Tibial artery (tissue), 4 donors: ENCODE measurements around the gene NDUFA7.
A peak's percentile ranks its signal among the peaks of the same experiment; 100 is the strongest.

ENCODE experiments used
- DNase-seq, 2 donors: peaks; one replicate each; pipeline ENCODE4 v3.0.0-alpha.2; 2019
- H3K27ac ChIP-seq, 2 donors: fragments of 200-600 bp; sonication (generic) in 1 of 2; 1 replicate in 1 of 2; 2 replicates in 1 of 2; pipeline ENCODE4 v1.5.1; 2018 to 2019; ENCODE audit warnings: mild to moderate bottlenecking in 1 of 2
- H3K27me3 ChIP-seq, 2 donors: fragments of 200-600 bp; sonication (generic) in 1 of 2; one replicate each; pipeline versions ENCODE4 v1.5.1 to v1.6.0; 2016 to 2019
- H3K36me3 ChIP-seq, 3 donors: fragments of 200-600 bp; sonication (generic) in 2 of 3; one replicate each; pipeline ENCODE4 v1.5.1; 2016 to 2019; ENCODE audit warnings: mild to moderate bottlenecking in 2 of 3
- H3K4me1 ChIP-seq, 4 donors: fragments of 200-600 bp; sonication (generic) in 2 of 4; 1 replicate in 3 of 4; 2 replicates in 1 of 4; pipeline ENCODE4 v1.5.1; 2016 to 2019
- H3K4me3 ChIP-seq, 2 donors: fragments of 200-600 bp; sonication (generic) in 1 of 2; 1 replicate in 1 of 2; 2 replicates in 1 of 2; pipeline ENCODE4 v1.5.1; 2018 to 2019; ENCODE audit warnings: mild to moderate bottlenecking in 2 of 2
- H3K9me3 ChIP-seq, 3 donors: fragments of 200-600 bp; sonication (generic) in 1 of 3; one replicate each; pipeline ENCODE4 v1.5.1; 2016 to 2019
- intact Hi-C: fragments of 100-400 bp; cut with DNase I; formaldehyde crosslinking; loops from one replicate; pipeline ENCODE4 v1.15.0; 2023; ENCODE audit warnings: low total_unique reads
- TF ChIP-seq, protein P1 (sequence below), 2 experiments: fragments of 200-600 bp in 1 of 2; fragments of 450-650 bp in 1 of 2; IDR thresholded peaks; one replicate each; pipeline ENCODE4 v1.5.1; 2017 to 2019; ENCODE audit warnings: antibody characterized with exemption in 2 of 2, mild to moderate bottlenecking in 1 of 2, moderate library complexity in 1 of 2

Gene NDUFA7

DNA sequence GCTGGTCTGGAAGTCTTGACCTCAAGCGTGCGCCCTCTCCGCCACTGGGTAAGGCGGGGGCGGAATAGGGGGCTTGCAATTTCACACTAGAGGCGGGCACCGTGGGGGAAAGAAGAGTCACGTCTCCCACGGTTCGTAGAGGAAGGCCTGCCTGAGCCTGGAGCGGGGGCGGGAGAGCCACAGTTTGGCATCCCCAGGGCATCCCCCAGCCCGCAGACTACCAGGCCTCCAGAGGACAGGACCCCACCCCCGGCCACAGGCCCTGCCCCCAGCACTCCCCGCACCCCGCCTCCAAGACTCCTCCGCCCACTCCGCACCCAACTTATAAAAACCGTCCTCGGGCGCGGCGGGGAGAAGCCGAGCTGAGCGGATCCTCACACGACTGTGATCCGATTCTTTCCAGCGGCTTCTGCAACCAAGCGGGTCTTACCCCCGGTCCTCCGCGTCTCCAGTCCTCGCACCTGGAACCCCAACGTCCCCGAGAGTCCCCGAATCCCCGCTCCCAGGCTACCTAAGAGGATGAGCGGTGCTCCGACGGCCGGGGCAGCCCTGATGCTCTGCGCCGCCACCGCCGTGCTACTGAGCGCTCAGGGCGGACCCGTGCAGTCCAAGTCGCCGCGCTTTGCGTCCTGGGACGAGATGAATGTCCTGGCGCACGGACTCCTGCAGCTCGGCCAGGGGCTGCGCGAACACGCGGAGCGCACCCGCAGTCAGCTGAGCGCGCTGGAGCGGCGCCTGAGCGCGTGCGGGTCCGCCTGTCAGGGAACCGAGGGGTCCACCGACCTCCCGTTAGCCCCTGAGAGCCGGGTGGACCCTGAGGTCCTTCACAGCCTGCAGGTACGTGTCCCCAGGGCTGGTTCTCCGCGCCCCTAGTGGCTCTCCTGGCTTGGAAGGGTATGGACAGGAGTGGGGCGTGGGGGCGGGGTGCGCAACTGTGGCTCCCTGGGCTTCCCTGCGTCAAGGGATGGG, 42.9 kb upstream of the NDUFA7 start, which contains the start of gene ANGPTL4:
Gene ANGPTL4 (plus strand): TSS at position 353 of the 969 bp plus-strand sequence. CDS start 167 bp downstream, at position 520.
- Histone ChIP-seq H3K9me3 (no peaks in the 10 kb centered on the region), H3K27ac (peak within 1 kb of the TSS; percentile 73 to 86), H3K36me3 (no peaks in the 10 kb centered on the region), H3K4me3 (peak within 1 kb of the TSS; percentile 51 to 56), H3K27me3 (no peaks in the 10 kb centered on the region), H3K4me1 (peaks cover 8 to 74% (median 50%) of the 10 kb centered on the region in 4 donors)
- peak; percentile 74 to 87 for DNase-seq
- intact Hi-C loops, result loop anchor here (2.0 kb wide), 1 partner anchor 27 kb away; the partner anchor contains the start of gene RAB11B
- TF ChIP-seq, protein P1, sequence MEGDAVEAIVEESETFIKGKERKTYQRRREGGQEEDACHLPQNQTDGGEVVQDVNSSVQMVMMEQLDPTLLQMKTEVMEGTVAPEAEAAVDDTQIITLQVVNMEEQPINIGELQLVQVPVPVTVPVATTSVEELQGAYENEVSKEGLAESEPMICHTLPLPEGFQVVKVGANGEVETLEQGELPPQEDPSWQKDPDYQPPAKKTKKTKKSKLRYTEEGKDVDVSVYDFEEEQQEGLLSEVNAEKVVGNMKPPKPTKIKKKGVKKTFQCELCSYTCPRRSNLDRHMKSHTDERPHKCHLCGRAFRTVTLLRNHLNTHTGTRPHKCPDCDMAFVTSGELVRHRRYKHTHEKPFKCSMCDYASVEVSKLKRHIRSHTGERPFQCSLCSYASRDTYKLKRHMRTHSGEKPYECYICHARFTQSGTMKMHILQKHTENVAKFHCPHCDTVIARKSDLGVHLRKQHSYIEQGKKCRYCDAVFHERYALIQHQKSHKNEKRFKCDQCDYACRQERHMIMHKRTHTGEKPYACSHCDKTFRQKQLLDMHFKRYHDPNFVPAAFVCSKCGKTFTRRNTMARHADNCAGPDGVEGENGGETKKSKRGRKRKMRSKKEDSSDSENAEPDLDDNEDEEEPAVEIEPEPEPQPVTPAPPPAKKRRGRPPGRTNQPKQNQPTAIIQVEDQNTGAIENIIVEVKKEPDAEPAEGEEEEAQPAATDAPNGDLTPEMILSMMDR (IDR thresholded peaks at IDR 0.05), result peak in 1 of 2 experiments; percentile 10

DNA sequence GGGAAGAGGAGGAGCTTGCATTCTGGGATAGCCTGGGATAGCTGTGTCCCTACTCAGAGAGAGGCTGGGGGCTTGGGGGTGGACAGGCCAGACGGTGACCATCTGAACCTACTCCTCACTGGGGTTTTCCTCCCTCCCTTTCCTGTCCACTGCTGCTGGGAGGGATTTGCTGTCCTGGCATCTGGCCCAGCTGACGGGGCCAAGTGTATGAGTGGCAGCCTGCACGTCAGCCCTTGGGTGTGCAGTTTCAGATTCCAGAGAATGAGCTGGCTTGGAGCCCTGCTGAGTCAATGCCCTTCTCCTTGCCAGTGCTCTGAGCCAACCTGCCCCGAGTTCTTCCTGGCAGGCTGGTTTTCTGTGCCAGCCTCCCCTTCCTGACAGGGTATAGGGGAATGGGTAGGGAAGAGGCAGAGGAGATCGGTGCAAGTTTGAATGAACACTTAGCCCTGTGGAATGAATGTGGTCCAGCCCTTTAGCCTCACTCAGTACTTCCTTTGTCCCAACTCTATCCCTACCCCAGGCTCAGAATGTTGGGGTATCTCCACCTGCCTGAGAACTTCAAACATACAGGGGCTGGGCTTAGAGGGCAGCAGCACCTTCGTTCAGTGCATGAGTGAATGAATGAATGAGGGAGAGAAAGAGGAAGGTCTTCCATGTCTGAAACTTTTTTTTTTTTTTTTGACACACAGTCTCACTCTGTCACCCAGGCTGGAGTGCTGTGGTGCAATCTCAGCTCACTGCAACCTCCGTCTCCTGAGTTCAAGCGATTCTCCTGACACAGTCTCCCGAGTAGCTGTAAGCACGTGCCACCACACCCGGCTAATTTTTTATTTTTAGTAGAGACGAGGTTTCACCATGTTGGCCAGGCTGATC, 41.0 kb upstream of the NDUFA7 start:
- Histone ChIP-seq H3K4me1 (peaks cover 8 to 60% (median 38%) of the 10 kb centered on the region in 4 donors), H3K27me3 (no peaks in the 10 kb centered on the region), H3K27ac (peak overlapping the region; percentile 73 to 86), H3K9me3 (no peaks in the 10 kb centered on the region), H3K4me3 (peak overlapping the region in 1 of 2 donors; percentile 19), H3K36me3 (no peaks in the 10 kb centered on the region)
- TF ChIP-seq, protein P1 (IDR thresholded peaks at IDR 0.05), result no peak
- intact Hi-C loops, result loop anchor here (2.0 kb wide), 1 partner anchor 29 kb away; the partner anchor contains the start of gene RAB11B
- DNase-seq, result peak; percentile 97 to 99

DNA sequence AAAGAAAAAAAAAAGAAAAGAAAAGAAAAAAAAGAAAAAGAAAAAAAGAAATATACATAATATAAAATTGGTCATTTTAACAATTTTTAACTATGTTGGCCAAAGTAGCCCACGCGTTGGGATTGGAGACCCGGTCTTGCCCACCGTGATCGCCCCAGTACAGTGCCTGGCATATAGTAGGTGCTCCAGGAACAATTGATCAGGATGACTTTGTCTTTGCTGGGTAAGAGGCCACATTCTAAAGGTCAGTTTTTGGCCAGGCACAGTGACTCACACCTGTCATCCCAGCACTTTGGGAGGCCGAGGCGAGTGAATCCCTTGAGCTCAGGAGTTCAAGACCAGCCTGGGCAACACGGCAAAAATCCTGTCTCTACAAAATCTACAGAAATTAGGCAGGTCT, 39.0 kb upstream of the NDUFA7 start:
- Histone ChIP-seq H3K36me3 (no peaks in the 10 kb centered on the region), H3K27me3 (no peaks in the 10 kb centered on the region), H3K9me3 (no peaks in the 10 kb centered on the region), H3K4me3 (no peak overlapping the region), H3K27ac (no peak overlapping the region), H3K4me1 (peaks cover 8 to 49% (median 37%) of the 10 kb centered on the region in 4 donors)
- DNase-seq, result no peak
- TF ChIP-seq, protein P1 (IDR thresholded peaks at IDR 0.05), result no peak
- intact Hi-C loops, result no loop called here

DNA sequence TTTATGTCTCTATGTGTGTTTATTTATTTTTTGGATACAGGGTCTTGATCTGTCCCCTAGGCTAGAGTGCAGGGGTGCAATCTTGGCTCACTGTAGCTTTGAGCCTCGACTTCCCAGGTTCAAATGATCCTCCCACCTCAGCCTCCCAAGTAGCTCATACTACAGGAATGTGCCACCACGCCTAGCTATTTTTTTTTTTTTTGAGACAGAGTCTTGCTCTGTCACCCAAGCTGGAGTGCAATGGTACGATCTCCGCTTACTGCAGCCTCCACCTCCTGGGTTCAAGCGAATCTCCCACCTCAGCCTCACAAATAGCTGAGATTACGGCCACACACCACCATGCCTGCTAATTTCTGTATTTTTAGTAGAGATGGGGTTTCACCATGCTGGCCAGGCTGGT, 37.8 kb upstream of the NDUFA7 start:
- Histone ChIP-seq H3K9me3 (no peaks in the 10 kb centered on the region), H3K27me3 (no peaks in the 10 kb centered on the region), H3K27ac (no peak overlapping the region), H3K4me3 (no peak overlapping the region), H3K4me1 (peaks cover 4 to 49% (median 32%) of the 10 kb centered on the region in 4 donors), H3K36me3 (no peaks in the 10 kb centered on the region)
- no peak for DNase-seq
- intact Hi-C loops, result no loop called here
- TF ChIP-seq, protein P1 (IDR thresholded peaks at IDR 0.05), result no peak

DNA sequence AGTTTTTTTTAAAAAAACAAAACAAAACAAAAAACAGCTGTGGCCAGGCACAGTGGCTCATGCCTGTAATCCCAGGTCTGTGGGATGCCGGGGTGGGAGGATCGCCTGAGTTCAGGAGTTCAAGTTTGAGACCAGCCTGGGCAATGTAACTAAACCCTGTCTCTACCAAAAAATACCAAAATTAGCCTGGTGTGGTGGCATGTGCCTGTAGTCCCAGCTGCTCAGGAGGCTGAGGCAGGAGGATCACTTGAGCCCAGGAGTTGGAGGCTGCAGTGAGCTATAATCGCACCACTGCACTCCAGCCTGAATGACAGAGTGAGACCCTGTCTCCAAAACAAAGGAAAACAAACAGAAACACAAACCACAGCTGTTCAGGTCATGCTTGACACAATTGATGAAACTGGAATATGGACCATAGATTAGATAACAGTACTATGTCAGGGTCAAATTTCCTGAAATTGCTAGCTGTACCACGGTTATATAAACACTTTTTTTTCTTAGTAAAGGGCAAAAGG, 35.9 kb upstream of the NDUFA7 start:
- Histone ChIP-seq H3K4me1 (peaks cover 2 to 47% (median 27%) of the 10 kb centered on the region in 4 donors), H3K9me3 (no peaks in the 10 kb centered on the region), H3K27me3 (no peaks in the 10 kb centered on the region), H3K27ac (no peak overlapping the region), H3K4me3 (no peak overlapping the region), H3K36me3 (no peaks in the 10 kb centered on the region)
- DNase-seq, result no peak
- TF ChIP-seq, protein P1 (IDR thresholded peaks at IDR 0.05), result no peak
- intact Hi-C loops, result no loop called here
